Posterior cingulate gyrus (tissue), 11 donors: ENCODE results near the gene NPHP4.

ENCODE experiments used
- DNase-seq, 10 donors: peaks; one replicate each; pipeline versions ENCODE4 v3.0.0 to v3.0.0-alpha.2; 2020 to 2021; ENCODE audit warnings: mixed read lengths in 3 of 10
- intact Hi-C: fragments of 100-400 bp; cut with DNase I; formaldehyde crosslinking; loops from one replicate; pipeline ENCODE4 v1.15.1; 2023

Gene NPHP4

GRCh38 chr1:5889901-5890300 is 102.3 kb downstream of the NPHP4 start:
- DNase-seq = peak in 2 of 10 donors; percentile 3 to 43
- intact Hi-C loops = no loop called here

- intact Hi-C loops = no loop called here
- DNase-seq = peak in 4 of 10 donors; percentile 10 to 69 (median 44)
Observed at GRCh38 chr1:5889462-5889861, 102.8 kb downstream of the NPHP4 start.

- intact Hi-C loops = no loop called here
- peak in 4 of 10 donors; percentile 19 to 71 (median 55) for DNase-seq
Observed at GRCh38 chr1:5888606-5889211, 103.5 kb downstream of the NPHP4 start.

- intact Hi-C loops = no loop called here
- peak in 4 of 10 donors; percentile 15 to 67 (median 58) for DNase-seq
Observed at GRCh38 chr1:5887971-5888361, 104.3 kb downstream of the NPHP4 start.

GRCh38 chr1:5887349-5887970 is 104.8 kb downstream of the NPHP4 start:
- peak in 4 of 10 donors; percentile 8 to 68 (median 60) for DNase-seq
- intact Hi-C loops = no loop called here

GRCh38 chr1:5886541-5887348 is 105.5 kb downstream of the NPHP4 start:
- peak in 4 of 10 donors; percentile 13 to 75 (median 66) for DNase-seq
- intact Hi-C loops = no loop called here

GRCh38 chr1:5886140-5886483 is 106.1 kb downstream of the NPHP4 start:
- intact Hi-C loops = no loop called here
- peak in 4 of 10 donors; percentile 20 to 71 (median 48) for DNase-seq

GRCh38 chr1:5885471-5886139 is 106.6 kb downstream of the NPHP4 start:
- peak in 4 of 10 donors; percentile 28 to 78 (median 74) for DNase-seq
- intact Hi-C loops = no loop called here

- intact Hi-C loops = no loop called here
- peak in 3 of 10 donors; percentile 62 to 73 (median 64) for DNase-seq
Observed at GRCh38 chr1:5884110-5884509, 108.1 kb downstream of the NPHP4 start.

GRCh38 chr1:5883129-5884048 is 108.8 kb downstream of the NPHP4 start:
- peak in 4 of 10 donors; percentile 10 to 79 (median 70) for DNase-seq
- intact Hi-C loops = no loop called here

GRCh38 chr1:5882367-5883128 is 109.7 kb downstream of the NPHP4 start:
- intact Hi-C loops = no loop called here
- peak in 4 of 10 donors; percentile 19 to 67 (median 40) for DNase-seq

- intact Hi-C loops = no loop called here
- peak in 4 of 10 donors; percentile 27 to 81 (median 65) for DNase-seq
Observed at GRCh38 chr1:5881526-5882222, 110.6 kb downstream of the NPHP4 start.

- intact Hi-C loops = no loop called here
- DNase-seq = peak in 4 of 10 donors; percentile 14 to 74 (median 50)
Observed at GRCh38 chr1:5880630-5881405, 111.4 kb downstream of the NPHP4 start.

- DNase-seq = peak in 2 of 10 donors; percentile 19 to 63
- intact Hi-C loops = no loop called here
Observed at GRCh38 chr1:5879421-5879820, 112.8 kb downstream of the NPHP4 start.

GRCh38 chr1:5878971-5879370 is 113.3 kb downstream of the NPHP4 start:
- DNase-seq = peak in 2 of 10 donors; percentile 24 to 49
- intact Hi-C loops = no loop called here

GRCh38 chr1:5877683-5878530 is 114.3 kb downstream of the NPHP4 start:
- peak in 3 of 10 donors; percentile 25 to 72 (median 52) for DNase-seq
- intact Hi-C loops = no loop called here

- peak in 2 of 10 donors; percentile 83 for DNase-seq
- intact Hi-C loops = no loop called here
Observed at GRCh38 chr1:5877001-5877400, 115.2 kb downstream of the NPHP4 start.
